GM18868 (cell line): ENCODE data around the gene RXRA.

Experiments
- ATAC-seq: cut with Tn5 transposase; IDR thresholded peaks from one replicate; pipeline ENCODE4 v1.9.1; 2021; ENCODE audit warnings: mild to moderate bottlenecking, moderate library complexity; ENCODE audit not compliant: unreplicated experiment

Gene RXRA

GRCh38 chr9:134322781-134323241 is 3.4 kb upstream of the RXRA start:
- ATAC-seq, result no peak

GRCh38 chr9:134323741-134324358 is 2.4 kb upstream of the RXRA start:
- ATAC-seq, result no peak

DNA sequence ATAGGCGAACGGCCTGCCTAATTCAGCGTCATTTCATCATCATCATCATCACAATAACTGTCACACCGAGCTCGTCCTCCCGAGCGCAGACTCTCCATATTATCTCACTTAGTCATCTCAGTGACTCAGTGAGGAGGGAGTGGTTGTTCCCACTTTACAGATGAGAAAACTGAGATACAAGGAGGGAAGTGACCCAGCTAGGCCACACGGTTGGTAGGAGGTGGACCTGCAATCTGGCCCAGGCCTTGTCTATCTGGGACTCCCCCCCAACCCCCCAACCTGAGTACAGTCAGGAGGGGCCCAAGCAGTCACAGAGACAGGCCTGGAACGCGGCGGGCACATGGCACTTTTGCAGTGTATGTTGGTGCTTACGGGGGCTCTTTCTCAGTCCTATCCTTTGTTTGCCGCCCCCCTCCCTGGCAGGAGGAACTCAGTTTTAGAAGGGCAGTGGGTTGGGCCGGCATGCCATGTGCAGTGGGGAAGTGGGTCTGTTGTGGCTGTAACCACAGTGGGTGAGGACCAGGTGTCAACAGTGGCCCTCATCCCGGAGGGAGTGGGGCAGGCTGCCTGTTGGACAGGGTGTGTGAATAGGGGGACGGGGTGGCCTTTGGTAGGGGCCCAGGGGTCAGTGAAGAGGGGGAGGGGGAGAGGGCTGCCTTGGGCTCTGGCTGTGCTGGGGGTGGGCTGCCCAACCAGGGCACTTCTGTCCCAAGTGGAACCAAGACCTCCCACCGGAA is 1.7 kb upstream of the RXRA start:
- no peak for ATAC-seq

GRCh38 chr9:134325096-134325812 is 1.0 kb upstream of the RXRA start:
- ATAC-seq, result no peak

DNA sequence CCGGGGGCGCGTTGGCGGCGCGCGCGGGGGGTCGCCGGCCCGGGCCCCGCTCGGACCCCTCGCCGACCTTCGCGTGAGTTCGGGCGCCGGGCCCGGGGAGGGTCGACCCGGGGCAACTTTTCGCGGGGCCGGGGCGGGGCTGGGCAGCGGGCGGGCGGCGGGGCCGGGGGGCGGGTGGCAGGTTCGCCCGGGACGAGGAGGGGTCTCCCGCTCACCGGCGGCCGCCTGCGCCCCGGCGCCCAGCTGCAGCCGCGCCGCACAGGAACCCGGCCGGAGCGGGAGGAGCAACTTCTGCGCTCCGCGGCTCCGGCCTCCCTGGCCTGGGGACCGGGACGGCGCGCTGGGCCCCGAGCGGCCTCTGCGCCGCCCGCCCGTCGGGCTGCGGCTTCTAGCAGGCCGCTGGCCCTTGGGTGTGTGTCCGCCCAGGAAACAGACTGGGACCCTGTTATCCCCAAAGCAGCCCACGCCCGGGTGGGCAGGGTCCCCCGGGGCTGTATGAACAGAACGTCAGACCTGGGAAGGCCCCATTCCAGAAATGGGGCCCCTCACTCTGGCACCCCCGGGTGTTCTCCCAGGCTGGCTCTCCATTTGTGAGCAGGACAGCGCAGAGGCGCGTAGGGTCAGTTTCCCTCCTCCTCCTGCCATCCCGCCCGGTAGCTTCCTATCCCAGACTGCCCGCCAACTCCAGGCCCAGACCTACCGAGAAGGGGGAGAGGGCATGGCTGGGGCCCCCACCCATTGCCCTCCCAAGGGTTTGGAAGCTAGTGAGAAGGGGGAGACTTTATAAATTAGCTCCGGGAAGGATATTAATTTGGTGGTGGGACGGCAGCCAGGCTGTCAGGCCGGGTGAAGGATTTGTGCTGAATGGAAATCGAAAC is 708 bp downstream of the RXRA start:
- ATAC-seq, result no peak

GRCh38 chr9:134327671-134328231 is 1.5 kb downstream of the RXRA start:
- ATAC-seq, result no peak

DNA sequence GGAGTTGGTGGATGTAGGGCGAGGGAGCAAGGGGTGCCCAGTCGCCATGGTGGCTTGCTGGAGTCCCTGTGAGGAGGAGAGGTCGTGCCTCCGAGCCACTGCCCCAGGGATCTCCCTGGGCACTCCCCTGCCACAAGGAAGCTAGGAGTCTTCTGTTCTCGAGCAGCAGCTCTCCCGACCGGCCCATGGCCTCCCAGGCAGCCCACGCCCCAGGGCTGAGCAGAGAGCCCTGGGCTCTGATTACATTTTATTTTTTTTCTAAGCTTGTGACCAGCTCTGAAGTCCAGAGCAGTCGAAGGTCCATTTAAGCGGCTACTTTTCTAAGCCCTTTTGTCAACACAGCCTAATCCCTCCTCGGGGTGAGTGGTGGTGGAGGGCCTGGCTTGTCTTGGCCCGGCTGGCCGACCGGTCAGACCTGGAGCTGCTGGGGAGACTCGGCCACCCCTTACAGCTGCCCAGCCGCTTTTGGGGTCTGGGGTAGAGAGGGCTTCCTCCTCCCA is 2.1 kb downstream of the RXRA start:
- ATAC-seq, result no peak

- no peak for ATAC-seq
These were observed 2.8 kb downstream of the RXRA start for GRCh38 chr9:134328841-134329575.

- no peak for ATAC-seq
These were observed 3.3 kb downstream of the RXRA start for GRCh38 chr9:134329576-134329855.

DNA sequence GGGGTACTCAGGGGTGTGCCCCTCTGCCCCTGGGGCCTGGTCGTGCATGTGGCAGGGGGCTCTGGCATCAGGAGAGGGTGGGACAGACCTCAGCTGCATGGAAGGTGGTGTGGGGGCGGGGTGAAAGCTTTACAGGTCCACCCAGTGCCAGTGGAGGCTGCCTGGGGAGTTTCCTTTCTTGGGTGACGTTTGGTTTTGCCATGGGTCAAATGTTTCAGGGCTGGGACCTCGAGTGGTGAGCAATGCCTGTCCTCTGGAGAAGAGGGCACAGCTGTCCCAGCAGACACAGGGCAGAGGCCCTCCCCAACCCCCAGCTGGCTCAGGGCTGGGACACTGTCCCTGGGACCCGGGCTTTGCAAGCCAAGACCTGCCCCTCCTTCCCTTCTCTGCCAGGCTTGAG is 3.6 kb downstream of the RXRA start:
- no peak for ATAC-seq

DNA sequence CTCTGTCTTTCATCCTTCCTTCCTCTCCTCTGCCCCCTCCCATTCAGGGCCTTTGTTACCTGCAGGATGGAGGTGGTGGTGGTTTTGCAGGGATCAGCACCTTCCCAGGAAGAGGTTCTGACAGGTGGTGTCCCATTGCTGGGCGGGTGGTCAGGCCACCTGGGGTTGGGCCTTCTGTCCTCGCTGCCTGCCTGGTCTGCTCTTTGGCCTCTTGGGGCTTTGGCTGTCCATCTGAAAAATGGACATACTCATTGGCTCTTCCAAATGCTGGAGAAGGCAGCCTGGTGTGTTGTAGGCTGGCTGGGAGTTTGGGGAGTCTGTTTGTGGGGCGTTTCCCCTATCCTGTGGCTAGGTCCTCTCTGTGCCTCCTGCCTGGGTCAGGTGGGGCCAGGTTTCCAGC is 4.3 kb downstream of the RXRA start:
- no peak for ATAC-seq

DNA sequence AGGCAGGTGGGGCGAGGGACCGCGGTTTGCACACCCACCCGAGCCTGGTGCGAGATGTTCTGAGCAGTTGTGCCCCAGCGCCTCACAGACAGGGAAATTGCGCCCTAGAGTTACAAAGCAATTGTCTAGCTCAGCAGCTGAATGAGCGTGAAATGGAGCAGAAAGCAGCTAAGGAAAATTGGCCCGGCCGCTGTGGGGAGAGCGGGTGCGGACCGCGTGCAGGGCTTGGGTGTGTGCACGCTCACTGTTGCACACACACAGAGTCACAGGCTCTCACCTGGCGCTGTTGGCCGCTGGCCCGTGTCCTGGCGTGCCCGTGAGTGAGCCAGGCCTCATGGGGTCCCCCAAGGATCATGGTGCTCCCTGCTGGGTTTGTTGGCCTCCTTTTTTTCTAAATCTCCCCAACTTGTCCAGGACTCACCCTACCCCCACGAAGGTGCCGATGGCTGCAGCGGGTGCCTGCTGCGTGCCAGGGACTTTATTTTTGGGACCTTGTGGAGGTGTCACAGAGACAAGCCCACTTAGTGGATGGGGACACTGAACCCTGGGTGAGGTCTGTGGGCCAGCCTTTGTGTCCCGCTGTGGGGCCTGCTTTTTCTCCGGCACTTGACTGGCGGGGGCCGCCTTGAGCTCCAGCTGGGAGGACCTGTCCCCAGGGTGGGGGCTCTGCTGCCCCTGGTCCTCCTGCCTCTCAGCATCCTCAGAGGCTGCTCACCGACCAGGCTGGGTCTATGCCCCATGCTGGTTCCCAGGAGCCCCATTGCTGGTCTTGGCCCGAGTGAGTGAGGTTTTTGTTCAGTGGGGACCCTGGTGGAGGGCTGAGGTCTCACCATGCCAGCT is 5.2 kb downstream of the RXRA start:
- no peak for ATAC-seq

DNA sequence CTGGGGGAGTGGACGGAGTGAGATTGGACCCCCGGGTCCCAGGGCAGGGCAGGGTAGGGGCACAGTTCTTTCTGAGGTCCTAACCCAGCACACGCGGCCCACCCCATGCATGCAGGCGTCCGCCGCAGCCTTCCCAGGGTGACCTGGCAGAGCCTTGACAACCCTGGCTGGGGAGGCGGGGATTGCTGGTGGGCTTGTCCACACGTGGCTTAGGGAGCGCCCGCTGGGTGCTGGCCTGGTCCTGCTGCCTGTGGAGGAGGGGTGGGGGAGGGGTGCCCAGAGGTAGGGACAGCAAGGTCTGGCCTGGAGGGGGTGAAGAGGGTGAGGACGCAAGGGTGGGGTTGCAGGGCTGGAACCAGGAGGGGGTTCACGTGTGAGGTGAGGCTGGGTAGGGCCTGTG is 6.0 kb downstream of the RXRA start:
- no peak for ATAC-seq

DNA sequence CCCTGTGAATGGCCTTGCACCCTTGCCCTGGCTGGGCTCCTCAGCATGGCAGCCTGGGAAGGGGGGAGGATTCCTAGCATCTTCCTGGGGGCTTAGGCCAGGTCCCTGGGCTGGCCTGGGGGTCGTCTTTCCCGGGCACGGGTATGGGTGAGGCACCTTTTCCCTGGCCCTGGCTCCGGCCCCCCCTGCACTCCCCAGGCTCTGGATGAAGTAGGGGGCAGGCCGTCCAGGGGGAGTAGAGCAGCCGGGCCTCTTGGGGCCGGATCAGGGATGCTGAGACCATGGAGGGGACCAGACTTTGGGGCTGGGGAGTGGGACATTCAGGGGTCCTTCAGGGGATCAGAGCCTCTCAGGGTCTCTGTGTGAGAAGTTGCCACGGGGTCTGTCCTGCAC is 6.6 kb downstream of the RXRA start:
- ATAC-seq, result no peak

DNA sequence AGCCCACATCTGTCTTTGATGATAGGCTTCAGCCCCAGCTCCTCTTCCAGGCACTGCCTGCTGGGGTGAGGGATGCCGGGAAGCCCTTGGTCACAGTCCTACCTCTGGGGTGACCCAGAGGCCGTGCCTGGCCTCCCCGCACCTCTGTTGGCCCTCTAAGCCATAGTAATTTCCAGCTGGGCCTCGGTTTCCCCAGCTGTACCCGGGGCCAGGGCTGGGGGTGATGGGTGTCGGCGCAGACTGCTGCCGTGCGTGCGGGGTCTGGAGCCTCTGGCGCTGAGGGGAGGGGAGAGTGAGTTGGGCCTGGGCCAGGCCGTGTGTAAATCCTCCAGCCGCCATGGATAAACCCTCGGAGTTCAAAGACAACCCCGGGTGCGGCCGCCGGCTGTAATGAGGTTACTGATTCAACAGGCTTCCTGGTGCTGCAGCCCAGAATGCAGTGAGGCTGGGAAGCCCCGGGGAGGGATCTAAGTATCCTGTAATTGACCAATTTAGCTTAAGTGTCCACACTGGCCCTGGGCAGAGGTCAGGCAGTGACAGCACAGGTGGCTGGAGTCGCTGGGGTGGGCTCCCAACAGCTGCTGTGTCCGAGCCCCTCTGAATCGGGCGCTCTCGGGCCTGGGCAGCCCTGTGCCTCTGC is 7.1 kb downstream of the RXRA start:
- ATAC-seq, result no peak

- no peak for ATAC-seq
These were observed 7.8 kb downstream of the RXRA start for GRCh38 chr9:134333874-134334581.

DNA sequence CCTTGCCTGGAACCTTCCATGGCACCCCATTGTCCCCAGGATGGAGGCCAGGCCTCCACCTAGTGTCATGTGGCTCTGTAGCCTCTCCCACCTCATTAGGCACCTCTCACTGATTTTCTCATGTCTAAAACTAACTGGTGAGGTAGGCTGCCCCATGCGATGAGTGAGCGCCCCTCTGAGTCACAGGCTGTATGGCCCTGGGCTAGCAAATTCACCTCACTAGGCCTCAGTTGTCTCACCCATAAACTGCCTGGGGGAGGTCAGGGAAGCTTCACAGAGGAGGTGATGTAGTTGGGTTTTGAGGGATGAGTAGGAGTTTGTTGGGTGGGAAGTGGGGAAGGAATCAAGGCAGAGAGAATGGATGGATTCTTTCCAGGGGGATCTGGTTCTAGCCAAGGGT is 8.8 kb downstream of the RXRA start:
- ATAC-seq, result no peak
